ENCODE data around the gene UBE2C.
"Not testable (repeated sequence)": the region's sequence is repeated elsewhere in the genome, so short reads cannot be mapped to it uniquely, and the experiment has no call there.

The UBE2C gene

DNA sequence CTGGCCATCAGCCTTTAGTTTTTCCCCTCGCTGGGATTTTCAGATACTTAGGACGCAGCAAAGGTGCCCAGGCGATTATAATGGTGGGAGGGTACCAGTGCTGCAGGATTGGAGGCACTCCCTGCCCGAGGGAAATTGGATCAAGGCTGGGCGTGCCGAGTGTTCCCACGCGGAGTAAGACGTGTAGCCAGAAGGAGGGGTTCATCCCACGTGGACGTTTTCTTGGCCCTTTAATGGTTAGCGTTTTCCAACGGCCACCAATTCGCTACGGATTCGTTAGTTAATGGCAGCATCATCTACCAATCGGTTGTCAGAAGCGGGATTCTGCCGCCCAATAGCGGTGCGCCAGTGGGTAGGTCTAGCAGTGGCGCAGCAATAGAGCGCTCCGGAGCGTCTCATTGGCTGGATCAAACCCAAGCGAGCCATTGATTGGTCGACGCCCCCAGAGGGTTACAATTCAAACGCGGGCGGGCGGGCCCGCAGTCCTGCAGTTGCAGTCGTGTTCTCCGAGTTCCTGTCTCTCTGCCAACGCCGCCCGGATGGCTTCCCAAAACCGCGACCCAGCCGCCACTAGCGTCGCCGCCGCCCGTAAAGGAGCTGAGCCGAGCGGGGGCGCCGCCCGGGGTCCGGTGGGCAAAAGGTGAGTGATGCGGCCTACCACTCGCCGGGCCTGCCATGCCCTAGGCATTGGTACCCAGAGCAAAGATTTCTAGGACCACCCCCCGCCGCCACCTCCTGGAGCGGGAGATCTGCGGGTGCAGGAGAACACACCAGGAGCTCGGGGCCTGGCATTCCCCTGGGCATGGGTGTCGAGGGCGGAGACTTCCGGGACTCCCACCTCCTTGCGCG, at the start of gene UBE2C:
Gene UBE2C (plus strand): TSS at position 488 of the 849 bp plus-strand sequence. CDS start 52 bp downstream, at position 540.
- H3K27me3 Mint-ChIP-seq, result no peaks in the 10 kb centered on the region
- no peaks in the 10 kb centered on the region for H3K9me3 Mint-ChIP-seq
- peaks cover 22% of the 10 kb centered on the region for H3K4me1 Mint-ChIP-seq (ENCODE audit: low read depth)
- H3K27ac Mint-ChIP-seq, result peak within 1 kb of the TSS; percentile 82
- peaks cover 51% of the 10 kb centered on the region for H3K36me3 Mint-ChIP-seq (ENCODE audit: low read depth)
- peak within 1 kb of the TSS; percentile 93 for H3K4me3 Mint-ChIP-seq

DNA sequence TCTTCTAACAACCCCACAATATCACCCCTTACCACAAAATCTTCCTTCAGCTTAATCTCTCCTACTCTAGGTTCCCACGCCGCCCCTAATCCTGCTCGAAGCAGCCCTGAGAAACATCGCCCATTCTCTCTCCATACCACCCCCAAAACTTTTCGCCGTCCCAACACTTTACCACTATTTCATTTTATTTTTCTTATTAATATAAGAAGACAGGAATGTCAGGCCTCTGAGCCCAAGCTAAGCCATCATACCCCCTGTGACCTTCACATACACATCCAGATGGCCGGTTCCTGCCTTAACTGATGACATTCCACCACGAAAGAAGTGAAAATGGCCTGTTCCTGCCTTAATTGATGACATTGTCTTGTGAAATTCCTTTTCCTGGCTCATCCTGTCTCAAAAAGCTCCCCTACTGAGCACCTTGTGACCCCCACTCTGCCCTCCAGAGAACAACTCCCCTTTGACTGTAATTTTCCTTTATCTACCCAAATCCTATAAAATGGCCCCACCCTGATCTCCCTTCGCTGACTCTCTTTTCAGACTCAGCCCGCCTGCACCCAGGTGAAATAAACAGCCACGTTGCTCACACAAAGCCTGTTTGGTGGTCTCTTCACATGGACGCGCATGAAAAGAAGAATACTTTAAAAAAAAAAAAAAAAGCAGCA, 47.7 kb upstream of the UBE2C start:
- not testable (repeated sequence) for H3K9me3 Mint-ChIP-seq; H3K4me3 Mint-ChIP-seq; H3K27me3 Mint-ChIP-seq; H3K4me1 Mint-ChIP-seq (ENCODE audit: low read depth); H3K36me3 Mint-ChIP-seq (ENCODE audit: low read depth); H3K27ac Mint-ChIP-seq

DNA sequence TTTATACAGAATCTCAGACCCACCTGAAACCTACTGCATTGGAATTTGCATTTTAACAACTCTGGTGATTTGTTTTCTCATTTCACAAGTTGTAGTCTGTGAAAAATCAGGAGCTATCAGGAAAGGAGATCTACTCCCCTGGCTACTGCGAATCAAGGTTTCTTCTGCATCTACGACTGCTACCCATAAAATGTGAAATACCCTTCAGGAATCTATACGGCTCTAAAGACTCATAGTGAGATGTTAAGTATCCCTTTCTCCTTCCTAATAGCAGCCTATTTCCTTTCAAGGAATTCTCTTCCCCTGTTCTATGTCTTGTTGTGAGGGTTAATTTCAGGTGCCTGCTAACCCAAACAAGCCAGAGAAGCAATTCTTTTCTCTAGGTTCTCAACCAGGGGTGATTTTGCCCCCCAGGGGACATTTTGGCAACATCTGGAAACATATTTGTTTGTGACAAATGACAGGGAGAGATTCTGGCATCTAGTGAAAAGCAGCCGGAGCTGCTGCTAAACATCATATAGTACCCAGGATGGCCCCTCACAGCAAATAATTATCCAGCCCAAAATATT, 47.1 kb upstream of the UBE2C start:
- H3K27me3 Mint-ChIP-seq, result peaks cover 9% of the 10 kb centered on the region
- H3K9me3 Mint-ChIP-seq, result no peaks in the 10 kb centered on the region
- H3K4me3 Mint-ChIP-seq, result no peak overlapping the region
- H3K27ac Mint-ChIP-seq, result no peak overlapping the region
- H3K4me1 Mint-ChIP-seq (ENCODE audit: low read depth), result no peaks in the 10 kb centered on the region
- no peaks in the 10 kb centered on the region for H3K36me3 Mint-ChIP-seq (ENCODE audit: low read depth)

DNA sequence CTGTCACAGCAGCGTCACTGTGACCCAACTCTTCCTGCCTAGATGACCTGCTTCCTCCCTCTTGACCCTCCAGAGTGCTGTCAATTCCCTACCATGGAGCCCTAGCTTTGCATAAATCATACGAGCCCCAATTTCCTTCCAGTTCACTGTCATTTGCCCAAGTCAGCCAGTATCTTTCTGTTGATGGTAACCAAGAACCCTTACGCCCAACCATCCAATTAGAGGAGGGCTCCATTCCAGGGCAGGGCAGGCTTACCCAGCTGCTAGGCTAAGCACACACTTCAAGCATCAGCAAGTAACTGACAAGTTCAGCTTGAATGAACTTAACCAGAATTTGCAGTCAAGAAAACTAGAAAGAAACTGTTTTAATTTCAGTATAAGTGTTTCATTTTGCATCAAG, 46.5 kb upstream of the UBE2C start:
- H3K36me3 Mint-ChIP-seq (ENCODE audit: low read depth), result no peaks in the 10 kb centered on the region
- peaks cover 4% of the 10 kb centered on the region for H3K4me1 Mint-ChIP-seq (ENCODE audit: low read depth)
- no peaks in the 10 kb centered on the region for H3K9me3 Mint-ChIP-seq
- no peak overlapping the region for H3K4me3 Mint-ChIP-seq
- H3K27me3 Mint-ChIP-seq, result peaks cover 4% of the 10 kb centered on the region
- no peak overlapping the region for H3K27ac Mint-ChIP-seq

DNA sequence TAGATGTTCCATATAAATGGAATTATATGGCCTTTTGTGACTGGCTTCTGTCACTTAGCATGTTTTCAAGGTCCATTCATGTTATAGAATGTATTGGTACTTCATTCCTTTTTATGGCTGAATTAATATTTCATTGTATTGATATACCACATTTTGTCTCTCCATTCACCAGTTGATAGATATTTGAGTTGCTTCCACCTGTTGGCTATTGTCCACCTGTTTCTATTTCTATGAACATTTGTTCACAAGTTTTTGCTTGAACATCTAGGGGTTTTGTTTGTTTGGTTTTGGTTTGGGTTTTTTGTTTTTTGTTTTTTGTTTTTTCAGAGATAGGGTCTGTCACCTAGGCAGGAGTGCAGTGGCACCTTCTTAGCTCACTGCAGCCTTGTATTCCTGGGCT, 44.0 kb upstream of the UBE2C start:
- Mint-ChIP-seq H3K27me3 (peaks cover 3% of the 10 kb centered on the region), H3K4me3 (no peak overlapping the region), H3K27ac (no peak overlapping the region), H3K36me3 (ENCODE audit: low read depth) (no peaks in the 10 kb centered on the region), H3K4me1 (ENCODE audit: low read depth) (peaks cover 5% of the 10 kb centered on the region), H3K9me3 (no peaks in the 10 kb centered on the region)

DNA sequence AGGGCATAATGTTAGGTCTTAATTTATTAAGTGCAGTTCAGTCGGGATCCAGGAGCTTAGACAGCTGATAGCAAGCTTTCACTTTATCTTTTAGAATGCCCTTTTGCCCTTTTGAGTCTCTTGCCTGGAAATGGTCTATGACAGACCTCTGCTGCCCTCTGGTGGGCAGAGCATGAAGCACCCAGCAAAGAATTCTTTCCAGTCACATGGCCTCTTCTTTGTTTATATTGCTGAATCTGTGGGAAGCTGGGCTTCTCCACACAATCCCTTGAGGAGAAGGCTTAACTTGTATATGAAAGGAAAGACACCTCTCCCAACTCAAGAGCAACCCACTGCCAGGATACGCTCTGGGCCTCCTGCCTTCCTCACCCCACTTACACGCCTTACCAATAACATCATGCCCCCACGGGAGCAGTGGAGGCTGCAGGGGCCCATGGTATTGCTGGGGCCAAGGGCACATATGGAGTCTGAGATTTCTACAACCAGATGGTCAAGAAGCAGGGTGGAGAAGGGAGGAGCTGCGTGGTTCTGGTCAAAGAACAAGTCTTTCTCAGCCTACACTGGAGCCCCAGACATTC, 41.2 kb upstream of the UBE2C start:
- Mint-ChIP-seq H3K4me1 (ENCODE audit: low read depth) (peaks cover 5% of the 10 kb centered on the region), H3K27me3 (peaks cover 8% of the 10 kb centered on the region), H3K36me3 (ENCODE audit: low read depth) (no peaks in the 10 kb centered on the region), H3K9me3 (no peaks in the 10 kb centered on the region), H3K4me3 (no peak overlapping the region), H3K27ac (peak overlapping the region; percentile 19)

DNA sequence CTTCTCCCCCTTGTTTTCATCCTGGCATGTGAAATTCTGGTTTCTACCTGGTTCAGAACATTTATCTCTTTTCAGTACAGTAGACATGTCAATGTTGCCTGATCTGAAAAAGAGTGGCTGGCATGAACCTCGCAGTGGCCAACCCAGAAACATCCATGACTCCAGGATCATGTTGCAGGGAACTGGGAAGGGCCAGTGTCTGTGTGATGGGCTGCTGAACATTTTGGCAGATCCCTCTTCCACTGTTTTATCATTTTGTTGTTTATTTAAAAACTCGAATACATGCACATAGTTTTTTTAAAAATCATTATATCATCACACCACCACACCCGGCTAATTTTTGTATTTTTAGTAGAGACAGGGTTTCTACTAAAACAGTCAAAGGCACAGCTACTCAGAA, 39.8 kb upstream of the UBE2C start:
- H3K36me3 Mint-ChIP-seq (ENCODE audit: low read depth), result no peaks in the 10 kb centered on the region
- peaks cover 8% of the 10 kb centered on the region for H3K27me3 Mint-ChIP-seq
- no peak overlapping the region for H3K27ac Mint-ChIP-seq

DNA sequence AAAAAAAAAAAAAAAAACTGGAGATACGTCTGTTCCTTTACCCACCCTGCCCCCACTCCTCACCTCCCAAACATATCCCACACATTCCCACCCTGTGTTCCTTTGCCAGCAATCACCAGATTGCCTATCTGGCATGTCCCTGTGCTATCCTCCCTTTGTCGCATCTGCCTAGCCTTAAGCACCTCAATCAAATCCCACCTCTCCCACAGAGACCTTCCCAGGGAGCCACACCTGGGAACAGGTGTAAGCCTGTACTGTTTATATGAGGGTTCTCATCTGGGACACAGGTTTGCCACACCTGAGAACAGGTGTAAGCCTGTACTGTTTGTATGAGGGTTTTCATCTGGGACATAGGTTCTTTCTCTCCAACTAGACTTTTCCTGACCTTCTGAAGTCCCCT, 37.5 kb upstream of the UBE2C start:
- no peak overlapping the region for H3K27ac Mint-ChIP-seq
- H3K4me3 Mint-ChIP-seq, result no peak overlapping the region
- H3K27me3 Mint-ChIP-seq, result peaks cover 8% of the 10 kb centered on the region
- no peaks in the 10 kb centered on the region for H3K36me3 Mint-ChIP-seq (ENCODE audit: low read depth)
- H3K9me3 Mint-ChIP-seq, result no peaks in the 10 kb centered on the region
- H3K4me1 Mint-ChIP-seq (ENCODE audit: low read depth), result peaks cover 5% of the 10 kb centered on the region

More for the DNA sequence above, 39.8 kb upstream of the UBE2C start:
- H3K4me3 Mint-ChIP-seq, result no peak overlapping the region
- H3K4me1 Mint-ChIP-seq (ENCODE audit: low read depth), result peaks cover 5% of the 10 kb centered on the region
- H3K9me3 Mint-ChIP-seq, result no peaks in the 10 kb centered on the region

DNA sequence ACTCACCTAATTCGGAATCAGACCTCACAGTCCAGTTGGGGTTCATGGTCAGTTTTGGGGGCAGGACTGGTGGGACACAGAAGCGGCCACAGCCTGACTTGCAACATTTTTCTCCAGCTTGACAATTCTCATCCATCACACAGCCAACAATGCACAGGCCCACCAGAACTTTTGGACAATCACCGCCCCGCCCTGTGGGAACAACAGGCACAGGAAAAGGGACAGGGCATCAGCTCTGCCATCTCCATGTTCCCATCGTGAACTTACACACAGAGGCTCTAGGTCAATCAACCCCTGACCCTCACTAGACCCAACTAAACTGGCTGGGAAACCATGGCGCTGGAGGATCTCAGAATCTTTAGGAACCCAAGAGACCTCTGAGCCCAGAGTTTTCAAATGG, 37.0 kb upstream of the UBE2C start:
- Mint-ChIP-seq H3K27ac (no peak overlapping the region), H3K27me3 (peaks cover 8% of the 10 kb centered on the region), H3K4me1 (ENCODE audit: low read depth) (peaks cover 5% of the 10 kb centered on the region), H3K9me3 (no peaks in the 10 kb centered on the region), H3K4me3 (no peak overlapping the region), H3K36me3 (ENCODE audit: low read depth) (no peaks in the 10 kb centered on the region)

DNA sequence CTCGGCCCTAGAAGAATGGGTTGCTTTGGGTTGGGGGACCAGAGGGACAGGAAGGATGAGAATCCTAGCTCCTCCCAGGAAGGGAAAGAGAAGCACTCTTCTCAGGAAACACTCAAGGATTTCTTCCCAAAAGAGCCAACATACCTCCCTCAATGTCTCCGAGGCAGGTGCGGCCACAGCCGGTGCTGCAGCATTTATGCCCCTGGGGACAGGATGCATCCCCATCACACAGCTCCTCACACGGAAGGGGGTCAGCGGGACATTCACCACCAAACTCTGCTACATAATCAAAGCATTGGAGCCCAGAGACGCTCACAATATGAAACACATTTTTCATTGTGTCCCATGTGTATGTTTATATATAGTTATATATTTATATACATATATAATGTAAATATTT, 35.5 kb upstream of the UBE2C start:
- no peaks in the 10 kb centered on the region for H3K36me3 Mint-ChIP-seq (ENCODE audit: low read depth)
- H3K27me3 Mint-ChIP-seq, result peaks cover 7% of the 10 kb centered on the region
- no peak overlapping the region for H3K27ac Mint-ChIP-seq
- no peak overlapping the region for H3K4me3 Mint-ChIP-seq
- no peaks in the 10 kb centered on the region for H3K9me3 Mint-ChIP-seq
- peaks cover 4% of the 10 kb centered on the region for H3K4me1 Mint-ChIP-seq (ENCODE audit: low read depth)

DNA sequence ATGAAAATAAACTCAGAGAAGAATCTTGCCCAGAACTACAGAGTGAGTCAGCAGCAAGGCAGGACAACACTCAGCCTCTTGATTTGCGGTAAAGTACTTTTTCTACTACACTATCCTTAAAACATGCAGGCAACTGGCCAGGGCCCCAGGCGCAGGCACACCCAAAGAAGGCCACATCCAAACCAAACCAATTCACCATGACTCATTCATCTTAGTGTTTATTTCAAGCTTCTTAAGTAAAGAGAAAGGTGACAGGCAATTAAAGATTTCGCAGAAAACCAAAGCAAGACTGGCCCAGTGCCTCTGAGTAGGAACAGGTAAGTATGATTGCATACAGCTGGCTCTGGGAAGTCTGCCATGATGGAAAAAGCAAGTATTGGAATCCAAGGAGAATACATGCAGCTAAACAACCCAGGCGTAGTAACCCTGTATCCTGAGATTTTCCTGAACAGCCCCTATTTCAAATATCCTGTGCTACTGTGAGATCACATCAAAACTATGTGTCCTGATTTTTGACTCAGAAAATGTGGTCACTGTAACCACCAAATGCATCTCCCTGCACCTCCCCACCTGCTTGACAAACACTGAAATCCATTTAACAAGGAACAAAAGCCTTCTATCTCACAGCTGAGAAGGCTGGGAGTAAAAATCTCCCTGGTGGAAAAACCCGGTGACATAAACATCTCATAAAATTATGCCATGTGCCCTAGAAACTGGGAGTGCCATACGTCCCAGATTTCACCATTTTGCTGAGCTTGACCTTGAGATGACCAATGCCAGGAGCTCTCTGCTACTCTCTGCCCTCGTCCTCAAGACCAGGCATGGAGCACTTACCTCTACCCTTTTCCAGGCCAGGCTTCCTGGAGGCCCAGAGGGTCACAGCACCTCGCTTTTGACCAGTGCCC, 33.2 kb upstream of the UBE2C start:
- Mint-ChIP-seq H3K9me3 (no peaks in the 10 kb centered on the region), H3K27me3 (no peaks in the 10 kb centered on the region), H3K27ac (no peak overlapping the region), H3K36me3 (ENCODE audit: low read depth) (no peaks in the 10 kb centered on the region), H3K4me1 (ENCODE audit: low read depth) (peaks cover 10% of the 10 kb centered on the region), H3K4me3 (no peak overlapping the region)

DNA sequence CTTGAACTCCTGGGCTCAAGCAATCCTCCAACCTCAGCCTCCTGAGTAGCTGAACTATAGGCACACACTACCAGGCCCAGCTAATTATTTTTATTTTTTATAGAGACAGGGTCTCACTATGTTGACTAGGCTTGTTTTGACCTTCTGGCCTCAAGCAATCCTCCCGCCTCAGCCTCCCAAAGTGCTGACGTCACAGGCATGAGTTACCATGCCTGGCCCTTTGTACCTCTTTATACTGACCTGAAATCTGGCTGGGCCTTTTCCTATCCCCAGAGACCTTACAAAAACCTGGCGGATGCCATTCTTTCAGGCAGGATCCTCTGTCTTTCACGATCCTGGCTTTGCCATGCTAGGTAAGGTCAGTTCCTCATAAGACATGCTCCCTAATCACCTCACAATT, 32.3 kb upstream of the UBE2C start:
- peaks cover 10% of the 10 kb centered on the region for H3K4me1 Mint-ChIP-seq (ENCODE audit: low read depth)
- H3K27me3 Mint-ChIP-seq, result no peaks in the 10 kb centered on the region
- H3K9me3 Mint-ChIP-seq, result no peaks in the 10 kb centered on the region
- H3K36me3 Mint-ChIP-seq (ENCODE audit: low read depth), result no peaks in the 10 kb centered on the region
- H3K4me3 Mint-ChIP-seq, result no peak overlapping the region
- no peak overlapping the region for H3K27ac Mint-ChIP-seq

DNA sequence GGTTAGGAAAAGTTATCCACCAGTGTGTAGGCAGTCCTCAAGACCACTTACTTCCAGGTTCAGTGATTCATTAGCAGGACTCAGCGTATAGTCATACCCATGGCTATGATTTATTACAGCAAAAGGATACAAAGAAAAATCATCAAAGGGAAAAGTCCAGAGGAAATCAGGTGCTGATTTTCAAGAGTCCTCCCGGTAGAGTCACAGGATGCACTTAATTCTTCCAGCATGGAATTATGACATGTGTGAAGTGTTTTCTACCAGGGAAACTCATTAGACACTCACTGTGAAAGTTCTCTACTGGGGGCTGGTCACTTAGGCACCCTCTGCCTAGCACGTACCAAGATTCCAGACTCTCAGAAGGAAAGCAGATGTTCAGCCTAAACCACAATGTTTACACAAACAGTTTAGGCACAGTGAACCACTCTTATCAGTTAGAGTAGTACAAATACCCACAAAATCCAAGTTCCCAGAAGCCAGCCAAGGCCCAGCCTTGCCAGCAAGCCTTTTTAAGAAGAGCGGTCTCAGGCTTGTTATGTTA, 31.0 kb upstream of the UBE2C start:
- peaks cover 10% of the 10 kb centered on the region for H3K4me1 Mint-ChIP-seq (ENCODE audit: low read depth)
- no peak overlapping the region for H3K27ac Mint-ChIP-seq
- H3K27me3 Mint-ChIP-seq, result no peaks in the 10 kb centered on the region
- no peaks in the 10 kb centered on the region for H3K9me3 Mint-ChIP-seq
- no peak overlapping the region for H3K4me3 Mint-ChIP-seq
- no peaks in the 10 kb centered on the region for H3K36me3 Mint-ChIP-seq (ENCODE audit: low read depth)

DNA sequence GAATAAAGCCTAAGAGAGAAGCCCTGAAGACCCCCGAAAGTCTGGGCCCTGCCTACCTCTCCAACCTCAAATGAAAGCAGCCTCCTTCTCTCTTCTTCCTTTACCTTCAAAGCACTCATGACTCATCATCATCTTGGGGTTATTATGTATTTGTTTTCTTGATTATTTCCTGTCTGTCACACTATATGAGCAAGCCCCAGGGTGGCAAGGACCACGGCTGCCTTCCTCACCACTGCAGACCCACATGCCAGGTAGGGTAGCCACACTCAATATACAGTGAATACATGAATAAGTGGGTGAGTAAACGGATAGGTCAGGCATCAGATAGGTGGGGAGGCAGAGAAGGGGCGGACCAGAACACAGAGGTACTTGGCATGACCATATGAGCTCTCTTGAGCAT, 29.6 kb upstream of the UBE2C start:
- H3K4me1 Mint-ChIP-seq (ENCODE audit: low read depth), result peaks cover 10% of the 10 kb centered on the region
- no peaks in the 10 kb centered on the region for H3K27me3 Mint-ChIP-seq
- no peaks in the 10 kb centered on the region for H3K36me3 Mint-ChIP-seq (ENCODE audit: low read depth)
- H3K4me3 Mint-ChIP-seq, result no peak overlapping the region
- H3K27ac Mint-ChIP-seq, result peak overlapping the region; percentile 34
- no peaks in the 10 kb centered on the region for H3K9me3 Mint-ChIP-seq

Measured in stimulated activated naive CD8-positive, alpha-beta T cell treated with anti-CD3 and anti-CD28 coated beads, Interleukin-15, Interleukin-2, amounts not matched to agents 100 ng/mL and 50 ng/mL, for 24 hours (primary cell).